HG03354 (cell line): ENCODE measurements around the gene ARL14EP.

Experiments used
- ATAC-seq: cut with Tn5 transposase; IDR thresholded peaks from one replicate; pipeline ENCODE4 v1.9.1; 2021; ENCODE audit warnings: mild to moderate bottlenecking; ENCODE audit not compliant: unreplicated experiment, poor library complexity, severe bottlenecking

ARL14EP gene

DNA sequence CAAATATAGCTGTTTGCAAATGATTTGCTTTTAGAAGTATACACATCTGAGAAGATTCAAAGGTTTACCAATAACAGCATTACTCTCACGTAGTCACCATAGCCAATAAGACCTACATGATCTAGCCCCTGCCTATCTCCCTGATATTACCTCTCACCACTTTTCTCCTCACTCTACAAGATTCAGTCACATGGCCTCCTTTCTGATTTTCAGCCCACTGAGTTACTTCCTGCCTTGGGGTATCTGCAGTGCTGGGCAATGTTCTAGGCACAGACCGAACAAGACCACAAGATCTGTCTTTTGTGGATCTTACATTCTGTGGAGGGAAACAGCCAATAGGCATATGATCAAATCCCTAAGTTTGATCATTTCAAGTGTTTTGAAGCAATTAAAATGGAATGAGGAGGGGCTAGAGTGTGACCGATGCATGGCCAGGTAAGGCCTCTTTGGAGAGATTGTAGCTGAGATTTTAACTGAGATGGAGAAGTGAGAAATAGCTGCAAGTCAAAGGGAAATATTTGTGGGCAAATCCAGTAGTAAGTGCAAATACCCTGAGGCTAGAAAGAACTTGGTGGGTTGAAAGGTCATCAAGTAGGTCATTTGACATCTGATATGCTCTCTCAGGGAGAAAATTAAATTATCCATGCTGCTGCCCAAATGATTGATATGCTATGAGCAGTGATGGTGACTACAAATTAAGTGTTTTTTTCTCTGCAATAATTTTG lies 43.1 kb downstream of the ARL14EP start:
- no peak for ATAC-seq

- ATAC-seq: no peak
Observed at GRCh38 chr11:30368394-30368793, 45.5 kb downstream of the ARL14EP start.

- ATAC-seq: no peak
Observed at GRCh38 chr11:30370164-30370563, 47.3 kb downstream of the ARL14EP start.

GRCh38 chr11:30377347-30377746 lies 54.4 kb downstream of the ARL14EP start:
- no peak for ATAC-seq

DNA sequence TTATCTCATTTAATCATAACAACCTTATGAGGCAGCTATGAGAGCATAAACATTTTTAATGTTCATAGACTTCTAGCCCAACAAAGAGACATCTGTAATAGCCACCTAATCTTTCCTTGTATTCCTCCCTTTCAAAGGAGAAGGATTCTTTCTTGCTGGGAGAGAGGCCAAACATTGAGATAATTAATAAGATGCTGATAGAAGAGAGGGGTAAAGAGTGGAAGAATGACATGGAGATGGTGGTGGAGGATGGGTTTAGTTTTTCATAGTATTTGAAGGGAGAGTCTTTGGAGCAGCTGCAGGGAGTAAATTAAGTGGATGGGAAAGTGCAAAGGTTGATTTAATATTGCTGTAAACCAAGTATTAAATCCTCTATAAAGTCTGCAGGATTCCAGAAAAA lies 57.9 kb downstream of the ARL14EP start:
- ATAC-seq: no peak

- no peak for ATAC-seq
Observed at GRCh38 chr11:30381879-30382278, 59.0 kb downstream of the ARL14EP start.
